GM08714 (cell line): ENCODE results near the gene ERC2.

Source experiments
- H3K4me3 ChIP-seq: fragments of 200-500 bp; sonication (Bioruptor generic); 2 replicates; pipeline ENCODE4 v1.5.1; 2014; ENCODE audit warnings: mild to moderate bottlenecking, low read length, inconsistent platforms
- ZNF274 ChIP-seq: IDR thresholded peaks from 2 replicates; pipeline ENCODE4 v1.6.1; 2012; ENCODE audit warnings: mild to moderate bottlenecking, low read depth, low read length

ERC2 gene

GRCh38 chr3:56459719-56460118 lies 8.5 kb downstream of the ERC2 start:
- H3K4me3 ChIP-seq = no peak overlapping the region
- no peak for TF ChIP-seq ZNF274

- no peak for TF ChIP-seq ZNF274
- H3K4me3 ChIP-seq = no peak overlapping the region
Measured at GRCh38 chr3:56459104-56459496, 9.2 kb downstream of the ERC2 start.

GRCh38 chr3:56458496-56459103 lies 9.7 kb downstream of the ERC2 start:
- no peak for TF ChIP-seq ZNF274

DNA sequence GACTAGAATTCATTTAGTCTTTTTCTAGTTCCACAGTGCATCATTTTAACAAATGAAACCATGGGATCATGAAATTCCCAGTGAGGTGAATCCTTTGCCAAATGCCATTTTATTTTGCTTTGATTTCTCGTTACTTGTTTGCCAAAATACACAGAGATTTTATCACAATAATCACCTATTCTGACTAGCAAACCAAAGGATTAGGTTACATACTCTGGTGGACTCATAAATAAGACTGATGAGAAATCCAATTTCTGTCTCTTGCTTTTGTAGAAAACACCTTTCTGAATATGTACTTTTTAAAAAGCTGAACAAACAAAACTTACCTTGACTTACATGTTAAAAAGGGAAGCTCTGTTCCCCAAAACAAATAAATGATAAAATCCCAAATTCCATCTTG lies 12.2 kb downstream of the ERC2 start:
- no peak overlapping the region for H3K4me3 ChIP-seq
- TF ChIP-seq ZNF274 = no peak

More at GRCh38 chr3:56458496-56459103, 9.7 kb downstream of the ERC2 start:
- H3K4me3 ChIP-seq = no peak overlapping the region

DNA sequence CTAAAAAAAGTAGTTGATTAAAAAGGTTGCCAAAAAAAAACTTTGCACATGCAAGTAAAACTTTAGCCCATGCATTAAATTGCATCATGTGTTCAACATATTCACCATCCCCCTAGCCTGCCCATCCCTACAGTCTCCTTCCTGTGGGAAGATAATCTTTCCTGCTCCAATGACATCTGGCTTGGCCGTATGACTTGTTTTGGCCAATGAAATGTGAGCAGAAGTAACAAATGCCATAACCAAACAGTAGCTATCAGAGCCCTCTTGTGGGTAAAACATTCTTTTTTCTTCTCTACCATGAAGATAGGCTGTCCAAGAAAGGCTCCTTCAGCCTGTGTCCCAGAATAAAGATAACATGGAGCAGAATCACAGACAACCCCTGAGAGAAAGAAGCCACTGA lies 15.3 kb downstream of the ERC2 start:
- no peak for TF ChIP-seq ZNF274
- no peak overlapping the region for H3K4me3 ChIP-seq

GRCh38 chr3:56452085-56452484 lies 16.2 kb downstream of the ERC2 start:
- TF ChIP-seq ZNF274 = no peak
- H3K4me3 ChIP-seq = no peak overlapping the region

DNA sequence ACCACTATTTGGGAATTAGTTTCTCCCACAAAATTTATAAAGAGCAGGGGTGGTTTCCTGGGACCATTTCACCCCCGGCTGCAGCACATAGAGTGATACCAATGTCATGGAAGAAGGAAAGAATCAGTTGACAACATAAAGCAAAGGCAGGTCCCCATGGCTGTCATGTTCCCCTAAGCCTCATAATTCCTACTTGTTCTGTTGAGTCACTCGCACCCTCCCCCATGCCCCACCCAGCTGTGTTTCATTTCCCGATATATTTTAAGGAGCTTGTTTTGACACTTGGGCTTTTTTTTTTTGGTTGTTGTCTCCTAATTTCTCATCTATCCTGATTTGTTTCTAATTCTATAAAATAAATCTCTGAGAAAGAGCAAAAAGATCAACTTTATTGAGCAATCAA lies 24.9 kb downstream of the ERC2 start:
- H3K4me3 ChIP-seq = no peak overlapping the region
- no peak for TF ChIP-seq ZNF274

GRCh38 chr3:56428667-56429066 lies 39.6 kb downstream of the ERC2 start:
- no peak for TF ChIP-seq ZNF274
- no peak overlapping the region for H3K4me3 ChIP-seq

GRCh38 chr3:56424885-56425284 lies 43.4 kb downstream of the ERC2 start:
- no peak for TF ChIP-seq ZNF274
- H3K4me3 ChIP-seq = no peak overlapping the region

- no peak for TF ChIP-seq ZNF274
- H3K4me3 ChIP-seq = no peak overlapping the region
Measured at GRCh38 chr3:56424336-56424735, 43.9 kb downstream of the ERC2 start.

GRCh38 chr3:56423661-56424099 lies 44.6 kb downstream of the ERC2 start:
- no peak for TF ChIP-seq ZNF274
- no peak overlapping the region for H3K4me3 ChIP-seq

DNA sequence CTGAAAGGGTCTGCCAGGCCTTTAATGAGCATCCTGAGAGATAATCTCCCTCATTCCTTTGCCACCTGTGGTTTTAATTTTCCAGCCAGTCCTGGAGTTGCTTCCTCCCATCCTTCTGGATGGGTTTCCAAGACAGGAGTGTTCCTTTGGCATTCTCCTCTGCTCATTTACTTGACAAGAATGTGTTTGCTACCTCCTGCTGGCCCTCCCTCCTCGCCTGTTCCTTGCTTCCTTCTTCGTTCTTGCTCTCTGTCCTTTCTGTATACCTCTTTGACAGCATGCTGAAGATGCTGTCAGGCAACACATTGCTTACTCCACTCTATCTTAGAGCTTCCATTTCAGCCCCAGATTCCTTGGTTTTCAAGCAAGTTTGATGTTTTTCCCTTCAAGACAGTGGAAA lies 46.0 kb downstream of the ERC2 start:
- H3K4me3 ChIP-seq = no peak overlapping the region
- TF ChIP-seq ZNF274 = no peak

DNA sequence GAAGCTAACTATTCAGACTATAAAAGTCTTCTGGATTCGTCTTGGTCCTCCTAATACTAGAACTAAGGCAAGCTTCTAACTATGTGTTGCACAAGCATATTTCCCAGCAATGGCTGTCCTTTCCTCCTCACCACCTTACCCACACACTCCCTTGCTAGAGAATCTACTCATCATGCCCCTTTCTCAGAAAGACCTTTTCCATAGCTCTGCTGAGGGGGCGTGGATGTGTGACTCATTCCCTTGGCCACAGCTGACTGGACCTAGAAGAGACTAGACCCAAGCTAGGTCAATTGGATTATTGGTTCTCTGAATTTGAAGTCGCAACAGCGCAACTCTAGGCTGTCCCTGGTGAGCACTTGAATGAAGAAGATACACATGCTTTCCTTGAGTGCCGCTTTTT lies 47.1 kb downstream of the ERC2 start:
- H3K4me3 ChIP-seq = no peak overlapping the region
- no peak for TF ChIP-seq ZNF274

DNA sequence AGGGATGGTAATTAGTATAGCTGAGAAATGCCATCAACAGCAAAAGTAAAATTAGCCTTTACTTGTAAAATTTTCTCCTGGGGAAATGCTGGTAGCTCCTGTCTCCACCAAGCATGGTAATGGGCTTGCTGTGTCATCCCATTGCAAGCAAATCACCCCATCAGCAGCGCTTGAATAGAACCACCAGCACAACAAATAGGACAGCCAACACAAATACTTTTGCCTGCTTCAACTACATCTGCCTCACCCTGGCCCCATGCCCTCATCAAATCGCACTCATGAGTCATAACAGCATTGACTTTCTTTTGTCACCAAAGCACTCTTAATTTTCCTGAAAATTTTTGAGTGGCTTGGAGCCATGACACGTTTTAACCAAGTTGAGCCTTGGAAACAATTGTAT lies 52.6 kb downstream of the ERC2 start:
- no peak overlapping the region for H3K4me3 ChIP-seq
- TF ChIP-seq ZNF274 = no peak

- no peak for TF ChIP-seq ZNF274
- no peak overlapping the region for H3K4me3 ChIP-seq
Measured at GRCh38 chr3:56413911-56414310, 54.4 kb downstream of the ERC2 start.

- no peak overlapping the region for H3K4me3 ChIP-seq
- TF ChIP-seq ZNF274 = no peak
Measured at GRCh38 chr3:56411166-56411565, 57.1 kb downstream of the ERC2 start.

DNA sequence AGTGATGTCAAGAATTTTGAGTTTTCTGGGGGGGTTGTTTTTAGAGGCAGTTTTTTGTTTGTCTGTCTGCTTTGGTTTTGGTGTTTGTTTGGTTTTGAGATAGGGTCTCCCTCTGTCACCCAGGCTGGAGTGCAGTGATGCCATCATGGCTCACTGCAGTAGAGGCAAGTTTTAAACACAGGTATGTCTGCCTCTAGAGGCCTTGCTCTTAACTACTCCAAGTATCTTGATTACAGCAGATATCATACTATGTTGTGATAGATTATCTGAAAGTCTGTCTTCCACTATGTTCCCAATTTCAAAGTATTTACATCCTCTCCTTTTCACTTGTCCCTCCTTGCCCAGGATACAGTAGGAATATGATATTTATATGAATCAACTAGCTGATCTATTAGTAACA lies 57.7 kb downstream of the ERC2 start:
- no peak for TF ChIP-seq ZNF274
- no peak overlapping the region for H3K4me3 ChIP-seq
